Measurements from ENCODE around the gene CD96.
"Not testable (repeated sequence)": the region's sequence is repeated elsewhere in the genome, so short reads cannot be mapped to it uniquely, and the experiment has no call there.

Gene CD96

DNA sequence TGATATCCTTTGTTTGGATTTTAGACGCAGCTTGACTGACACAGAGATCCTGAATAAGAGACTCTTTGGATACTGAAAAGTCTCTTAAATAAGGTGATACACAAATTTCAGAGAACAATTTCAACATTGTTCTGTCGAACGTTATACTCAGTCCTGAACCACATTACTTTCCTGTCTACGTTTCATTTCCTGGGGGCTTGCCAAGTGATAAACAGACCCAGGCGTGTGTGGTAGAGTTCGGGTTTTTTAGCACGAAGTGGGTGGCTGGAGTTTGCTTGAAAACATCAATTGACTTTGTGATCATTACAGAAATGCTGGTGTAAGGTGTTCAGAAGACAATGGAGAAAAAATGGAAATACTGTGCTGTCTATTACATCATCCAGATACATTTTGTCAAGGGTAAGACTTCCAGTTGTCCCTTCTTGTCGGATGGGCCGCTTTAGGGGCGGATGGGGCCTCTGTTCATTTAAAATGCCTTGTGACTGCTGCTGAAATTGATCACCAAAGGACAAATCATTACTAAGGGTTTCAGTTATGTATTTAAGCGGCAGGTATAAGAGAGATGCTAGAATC lies at the start of gene CD96:
Gene CD96, plus strand, starts transcription at position 287 of the 573 bp plus-strand sequence. Its CDS starts 52 bp downstream, at position 339.
- peak; percentile 84 for DNase-seq

DNA sequence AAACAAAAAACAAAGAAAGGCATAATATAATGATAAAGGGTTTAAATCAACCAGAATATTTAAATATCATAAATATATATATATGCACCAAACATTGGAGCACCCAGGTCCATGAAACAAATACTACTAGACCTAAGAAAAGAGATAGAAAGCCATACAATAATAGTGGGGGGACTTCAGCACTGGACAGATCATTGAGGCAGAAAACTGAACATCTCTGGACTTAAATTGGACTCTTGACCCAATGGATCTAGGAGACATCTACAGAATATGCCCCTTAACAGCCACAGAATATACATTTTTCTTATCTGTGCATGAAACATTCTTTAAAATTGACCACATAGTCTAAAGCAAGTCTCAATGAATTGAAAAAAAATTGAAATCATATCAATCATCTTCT lies 48.7 kb upstream of the CD96 start:
- DNase-seq, result no peak

DNA sequence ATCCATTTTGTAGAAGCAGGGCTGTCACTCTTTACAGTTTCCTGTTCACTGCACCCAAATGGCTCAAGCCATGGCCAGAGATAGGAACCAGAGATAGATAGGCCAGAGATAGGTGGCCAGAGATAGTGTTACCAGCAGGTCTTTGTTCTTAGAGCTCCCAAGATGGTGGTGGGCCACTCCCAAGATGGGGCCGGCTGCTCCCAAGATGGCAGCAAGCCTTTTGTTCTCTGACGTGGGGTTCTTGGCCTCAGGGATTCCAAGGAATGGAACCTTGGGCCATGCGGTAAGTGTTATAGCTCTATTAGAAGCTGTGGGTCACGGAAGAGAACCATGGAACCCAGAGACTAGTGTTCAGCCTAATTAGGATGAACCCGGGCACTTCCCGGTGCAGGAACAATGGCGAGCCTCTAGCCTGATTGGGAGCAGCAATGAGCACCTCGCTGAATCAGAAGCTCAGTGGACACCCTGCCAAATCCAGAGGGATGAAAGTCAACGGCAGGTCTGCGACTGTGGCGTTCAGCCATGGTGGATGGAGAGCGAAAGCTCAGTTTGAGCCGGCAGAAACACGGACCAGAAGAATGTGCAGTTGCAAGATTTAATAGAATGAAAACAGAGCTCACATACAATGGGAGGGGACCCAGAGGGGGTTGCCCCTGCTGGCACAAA lies 45.0 kb upstream of the CD96 start:
- no peak for DNase-seq

- no peak for DNase-seq
Measured at GRCh38 chr3:111498022-111498421, 44.0 kb upstream of the CD96 start.

DNA sequence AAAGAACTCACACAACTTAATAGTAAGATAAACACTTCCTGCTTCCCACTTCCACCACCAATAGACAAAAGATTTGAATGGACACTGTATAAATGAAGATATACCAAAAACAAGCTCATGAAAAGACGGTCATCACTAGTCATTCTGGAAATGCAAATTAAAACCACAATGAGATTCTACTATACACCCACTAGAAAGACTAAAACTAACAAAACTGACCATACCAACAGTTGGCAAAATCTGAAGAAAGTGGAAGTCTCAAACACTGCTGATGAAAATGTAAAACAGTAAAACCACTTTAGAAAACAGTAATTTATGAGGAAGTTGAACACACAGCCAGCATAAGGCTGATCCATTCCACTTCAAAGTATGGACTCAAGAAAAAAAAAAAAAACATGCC lies 35.6 kb upstream of the CD96 start:
- no peak for DNase-seq

DNA sequence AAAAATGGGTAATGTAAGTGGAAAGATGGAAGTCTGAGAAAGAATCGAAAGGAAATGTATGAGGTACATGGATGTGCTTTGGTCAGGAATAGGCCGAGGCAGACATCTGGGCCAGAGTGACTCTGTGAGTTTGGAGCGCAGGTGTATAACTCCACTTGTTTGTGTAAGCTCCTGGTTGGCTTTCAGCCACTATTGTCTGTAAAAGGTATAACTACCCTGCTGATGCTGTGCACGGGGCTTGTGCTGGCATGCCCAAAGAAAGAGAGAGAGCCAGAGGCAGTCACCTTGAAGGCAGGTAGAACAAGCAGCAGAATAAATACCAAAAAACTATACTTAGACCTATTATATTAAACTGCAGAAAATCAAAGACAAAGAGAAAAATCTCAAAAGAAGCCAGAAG lies 32.7 kb upstream of the CD96 start:
- no peak for DNase-seq

DNA sequence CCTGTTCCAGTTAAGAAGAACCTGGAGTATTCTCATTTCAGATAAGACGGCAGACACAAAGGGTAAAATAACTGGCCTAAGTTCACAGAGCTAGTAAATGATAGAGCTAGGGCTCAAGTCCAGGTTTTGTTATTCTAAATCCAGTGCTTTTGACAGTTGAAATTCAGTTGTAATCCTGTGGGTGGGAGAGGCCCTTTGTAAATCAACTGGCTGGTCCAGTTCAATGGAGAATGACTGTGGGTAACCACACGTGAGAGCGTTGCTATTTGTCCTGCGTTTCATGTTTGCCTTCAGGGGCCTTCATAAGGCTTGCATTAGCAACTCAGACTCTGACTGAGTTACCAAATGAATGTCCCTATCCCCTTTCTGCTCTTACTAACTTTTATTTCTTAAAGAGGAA lies 24.2 kb upstream of the CD96 start:
- no peak for DNase-seq

GRCh38 chr3:111519178-111519855 lies 22.7 kb upstream of the CD96 start:
- no peak for DNase-seq

- no peak for DNase-seq
Measured at GRCh38 chr3:111521891-111522290, 20.1 kb upstream of the CD96 start.

- not testable (repeated sequence) for DNase-seq
Measured at GRCh38 chr3:111524486-111524885, 17.5 kb upstream of the CD96 start.

- DNase-seq, result no peak
Measured at GRCh38 chr3:111531446-111531845, 10.6 kb upstream of the CD96 start.

- DNase-seq, result no peak
Measured at GRCh38 chr3:111534701-111535100, 7.3 kb upstream of the CD96 start.

DNA sequence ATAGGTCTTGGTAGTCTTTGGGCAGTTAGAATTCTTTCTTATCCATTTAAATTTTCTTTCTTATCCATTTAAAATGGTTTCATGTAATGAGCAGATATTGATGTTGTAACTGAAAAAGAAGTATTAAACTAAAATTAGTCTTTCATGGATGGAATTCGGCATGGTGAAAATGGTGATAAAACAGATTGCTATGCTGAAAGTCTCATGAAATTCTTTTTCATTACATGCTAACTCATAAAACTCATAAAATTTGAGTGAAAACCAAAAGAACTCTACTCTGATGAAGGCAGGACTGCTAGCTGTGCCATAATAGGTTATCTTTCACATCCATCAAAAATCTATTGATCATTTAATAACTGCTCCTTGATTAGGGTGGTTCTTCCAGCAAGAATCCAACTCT lies 3.9 kb upstream of the CD96 start:
- DNase-seq, result no peak

GRCh38 chr3:111538681-111539083 lies 3.3 kb upstream of the CD96 start:
- DNase-seq, result peak; percentile 12

DNA sequence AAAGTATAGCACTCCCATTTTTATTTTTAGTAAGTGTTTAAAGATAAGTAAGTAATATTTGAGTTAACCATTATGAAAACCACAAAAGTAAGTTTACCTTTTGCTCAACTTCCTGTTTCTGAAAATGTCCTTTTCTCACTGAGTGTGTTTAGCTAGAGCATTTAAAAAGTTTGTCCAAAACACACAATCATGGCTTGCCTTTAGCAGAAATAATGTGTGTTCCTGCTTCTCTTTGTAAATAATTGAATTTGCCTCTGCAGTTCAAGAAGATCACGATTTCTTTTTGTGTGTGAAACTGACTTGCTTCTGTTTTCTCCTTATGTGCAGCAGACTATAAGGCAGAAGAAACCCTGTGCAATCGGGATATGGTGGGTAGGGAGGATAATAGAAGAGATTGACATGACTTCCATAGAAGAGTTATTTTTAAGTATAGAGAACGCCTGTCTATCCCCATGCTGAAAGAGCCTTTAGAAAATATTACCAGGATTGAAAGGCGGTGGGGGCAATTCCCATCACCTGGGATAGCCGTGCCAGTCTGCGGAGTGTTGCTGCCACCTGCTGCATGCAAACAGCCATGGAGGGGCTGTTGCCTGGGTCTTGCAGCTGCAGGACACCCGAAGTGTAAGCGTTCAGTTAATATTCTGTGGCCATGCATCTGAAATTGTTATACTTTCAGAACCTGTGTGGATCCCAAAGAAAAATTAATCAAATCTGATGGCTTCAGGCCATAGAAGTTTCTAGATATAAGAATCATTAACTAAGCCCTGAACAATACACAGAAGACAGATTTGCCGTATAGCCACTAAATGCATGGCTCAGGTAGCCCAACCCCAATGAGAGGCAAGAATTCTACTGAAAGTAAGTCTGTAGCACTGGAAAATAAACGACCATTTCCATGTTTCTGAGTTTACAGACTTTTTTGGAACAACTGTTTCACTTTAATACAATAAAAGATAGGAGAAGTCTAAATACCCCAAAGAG lies 2.4 kb upstream of the CD96 start:
- peak; percentile 80 for DNase-seq

DNA sequence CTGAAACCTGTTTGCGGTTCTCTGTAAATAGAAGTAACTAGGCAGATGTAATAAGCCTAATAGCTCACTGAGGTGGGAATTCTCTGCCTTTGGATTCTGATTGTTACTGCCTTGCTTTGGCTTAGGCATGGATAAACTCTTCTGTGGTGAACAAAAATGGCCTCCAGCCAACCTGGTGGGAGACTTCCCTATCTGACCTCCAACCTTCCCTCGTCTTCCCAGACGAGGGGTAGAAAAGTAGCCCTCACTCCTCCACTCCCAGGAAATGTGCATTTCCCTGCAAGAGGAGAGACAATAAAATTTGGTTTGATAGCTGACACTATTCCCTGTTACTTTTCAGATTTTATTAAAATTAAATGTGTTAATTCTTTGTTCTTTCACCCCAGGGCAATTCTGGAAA lies 606 bp upstream of the CD96 start:
- DNase-seq, result no peak

- no peak for DNase-seq
Measured at GRCh38 chr3:111542611-111543300, 759 bp downstream of the CD96 start.

GRCh38 chr3:111545349-111545748 lies 3.4 kb downstream of the CD96 start:
- DNase-seq, result no peak

DNA sequence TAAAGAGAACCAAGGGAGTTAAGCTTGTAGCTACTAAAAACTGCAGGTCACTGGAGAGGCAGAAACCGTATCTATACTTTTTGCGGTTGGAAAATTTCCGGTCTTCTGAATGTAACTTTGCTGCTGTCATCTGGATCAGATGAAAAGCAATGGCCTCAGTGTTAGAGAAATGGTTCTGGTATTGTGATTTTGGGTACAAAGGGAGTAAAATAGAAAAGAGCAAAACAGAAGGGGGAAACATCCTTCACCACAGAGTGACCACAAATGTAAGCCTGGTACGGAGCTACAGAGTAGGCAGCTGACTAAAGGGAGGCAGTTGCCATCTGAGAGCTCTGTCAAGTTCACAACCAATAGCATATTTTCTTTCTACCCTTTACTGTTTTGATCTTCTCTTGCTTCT lies 5.6 kb downstream of the CD96 start:
- peak; percentile 63 for DNase-seq

DNA sequence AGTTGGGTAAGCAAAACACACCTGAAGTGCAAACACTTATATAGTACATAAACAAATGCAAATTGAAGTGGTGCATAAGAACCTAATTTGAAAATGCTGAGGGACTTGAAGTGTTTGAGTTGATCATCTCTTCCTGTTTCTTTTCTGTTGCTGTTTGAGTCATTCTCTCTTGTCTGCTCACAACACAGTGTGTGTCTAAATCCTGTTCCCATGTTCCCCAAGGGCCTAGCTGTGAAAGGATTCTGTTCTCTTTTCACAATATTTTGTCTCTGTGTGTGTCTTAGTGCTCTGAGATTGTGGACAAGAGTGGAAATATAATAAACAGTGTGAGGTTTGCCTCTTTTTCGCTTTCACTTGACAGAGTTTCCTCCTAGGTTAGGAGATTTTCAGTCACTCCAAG lies 6.1 kb downstream of the CD96 start:
- peak; percentile 25 for DNase-seq

DNA sequence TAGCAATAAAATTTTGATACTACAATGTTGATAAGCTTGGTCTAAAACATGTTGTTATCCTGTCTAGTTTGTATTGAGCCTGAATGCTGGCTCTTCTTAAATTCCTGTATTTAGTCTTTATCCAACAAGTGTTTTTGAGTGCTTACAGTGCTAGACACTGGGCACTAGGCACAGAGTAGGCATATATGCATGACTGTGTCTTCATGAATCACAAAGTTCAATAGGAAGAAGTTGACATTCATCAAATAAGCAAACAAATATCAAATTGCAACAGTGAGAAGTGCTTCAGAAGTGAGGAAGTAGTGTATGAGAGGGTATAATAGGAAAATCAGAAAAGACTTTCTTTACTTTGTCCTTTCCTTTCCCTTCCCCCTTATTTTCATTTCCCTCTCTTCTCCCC lies 6.8 kb downstream of the CD96 start:
- DNase-seq, result peak; percentile 24

DNA sequence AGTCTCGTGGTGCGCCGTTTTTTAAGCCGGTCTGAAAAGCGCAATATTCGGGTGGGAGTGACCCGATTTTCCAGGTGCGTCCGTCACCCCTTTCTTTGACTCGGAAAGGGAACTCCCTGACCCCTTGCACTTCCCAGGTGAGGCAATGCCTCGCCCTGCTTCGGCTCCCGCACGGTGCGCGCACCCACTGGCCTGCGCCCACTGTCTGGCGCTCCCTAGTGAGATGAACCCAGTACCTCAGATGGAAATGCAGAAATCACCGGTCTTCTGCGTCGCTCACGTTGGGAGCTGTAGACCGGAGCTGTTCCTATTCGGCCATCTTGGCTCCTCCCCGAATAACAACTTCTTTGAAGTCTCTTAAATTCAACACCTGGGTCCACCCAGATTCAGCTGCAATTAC lies 19.9 kb downstream of the CD96 start:
- not testable (repeated sequence) for DNase-seq

DNA sequence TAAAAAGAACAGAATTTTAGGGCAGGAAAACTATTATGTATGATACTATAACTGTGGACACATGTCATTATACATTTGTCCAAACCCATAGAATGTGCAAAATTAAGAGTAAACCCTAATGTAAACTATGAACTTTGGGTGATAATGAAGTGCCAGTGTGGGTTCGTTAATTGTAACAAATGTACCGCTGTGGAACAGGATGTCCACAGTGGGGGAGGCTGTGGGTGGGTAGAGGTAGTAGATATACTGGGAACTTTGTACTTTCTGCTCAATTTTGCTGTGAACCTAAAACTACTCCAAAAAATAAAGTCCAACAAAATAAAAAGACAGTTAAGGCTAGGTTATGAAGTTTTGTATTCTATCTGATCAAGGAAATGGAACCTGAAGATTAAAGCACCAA lies 24.8 kb downstream of the CD96 start:
- DNase-seq, result no peak
